ENCODE results near the gene FLNB. TPM values are rescaled to one million over a fixed set of nuclear protein-coding genes. Genes with fewer than 3 reads are reported as not detected.

FLNB gene
- total and polyA plus RNA-seq, 2 of the 13 experiments (the other 11 are each of a cell fraction or from before 2014, with no cell fraction given): 106 to 130 TPM

DNA sequence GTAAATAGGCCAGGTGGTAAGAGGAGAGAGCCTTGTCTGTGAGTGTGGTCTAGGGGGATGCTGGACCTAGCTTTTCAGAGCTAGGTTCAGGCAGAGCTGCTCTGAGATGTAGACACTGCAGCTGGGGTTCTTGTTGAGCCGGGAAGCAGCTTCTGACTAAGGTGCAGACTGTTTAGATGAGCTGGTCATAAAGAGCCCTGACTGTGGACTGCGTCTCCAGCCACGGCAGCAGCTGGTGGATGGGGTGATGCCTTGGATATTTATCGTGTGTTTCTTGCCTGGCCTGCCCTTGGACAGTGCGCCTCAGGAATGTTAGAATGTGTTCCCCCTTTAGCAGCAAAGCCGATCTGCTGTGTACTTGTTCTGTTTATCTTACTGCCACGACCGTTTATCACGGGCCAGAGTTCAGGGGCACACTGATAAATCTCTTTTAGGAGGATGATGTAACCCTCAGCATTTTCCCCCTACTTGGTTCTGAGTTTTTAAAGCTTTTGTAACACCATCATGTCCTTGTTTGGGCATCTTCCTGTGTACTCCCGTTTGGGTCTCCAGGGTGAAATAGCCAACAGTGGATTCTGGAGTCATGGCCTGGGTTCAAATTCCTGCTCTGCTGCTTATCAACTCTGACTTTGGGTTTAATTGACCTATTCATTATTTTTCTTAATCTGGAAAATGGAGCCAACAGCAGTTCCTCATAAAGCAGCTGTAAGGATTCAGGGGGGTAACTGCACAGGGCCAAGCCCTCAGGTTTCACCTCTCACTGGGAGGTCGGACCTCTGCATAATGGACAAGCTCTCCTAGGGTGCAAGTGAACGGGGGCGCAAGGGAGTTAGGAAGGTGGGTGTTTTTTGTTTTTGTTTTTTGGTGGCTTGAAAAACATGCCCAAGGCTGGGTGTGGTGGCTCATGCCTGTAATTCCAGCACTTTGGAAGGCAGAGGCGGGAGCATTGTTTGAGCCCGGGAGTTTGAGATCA lies 51.4 kb downstream of the FLNB start (continued):
- TF ChIP-seq ZNF788 (CRISPR knock-in tag; IDR thresholded peaks at IDR 0.05; ENCODE audit: borderline replicate concordance) (peak; percentile 94; the same call in 1 of the 2 replicates), ATF7 (IDR thresholded peaks at IDR 0.05) (peak; percentile 90), ATF7 (CRISPR knock-in tag; IDR thresholded peaks at IDR 0.05) (peak; percentile 96), SYNCRIP (IDR thresholded peaks at IDR 0.05; ENCODE audit: insufficient read depth, low read depth, low read length) (no peak), MLLT10 (CRISPR knock-in tag; IDR thresholded peaks at IDR 0.05) (no peak), KDM2A (CRISPR knock-in tag; IDR thresholded peaks at IDR 0.05; ENCODE audit: borderline replicate concordance, low read depth) (peak; percentile 43; the same call in 1 of the 2 replicates), ZFP82 (CRISPR knock-in tag; IDR thresholded peaks at IDR 0.05; ENCODE audit: borderline replicate concordance) (peak; percentile 75; the same call in 1 of the 2 replicates), STAT5B (CRISPR knock-in tag; IDR thresholded peaks at IDR 0.05) (no peak; the same call in 1 of the 2 replicates), ZNF333 (CRISPR knock-in tag; IDR thresholded peaks at IDR 0.05; ENCODE audit: borderline replicate concordance) (no peak), ZSCAN21 (CRISPR knock-in tag; IDR thresholded peaks at IDR 0.05; ENCODE audit: borderline replicate concordance) (peak; percentile 80; the same call in 1 of the 2 replicates), ZNF672 (CRISPR knock-in tag; IDR thresholded peaks at IDR 0.05) (no peak), ZFY (CRISPR knock-in tag; IDR thresholded peaks at IDR 0.05) (peak; percentile 50; the same call in 1 of the 2 replicates), HMG20B (CRISPR knock-in tag; conservative IDR thresholded peaks at IDR 0.05) (peak; percentile 96)
- TF ChIP-seq, protein P1, sequence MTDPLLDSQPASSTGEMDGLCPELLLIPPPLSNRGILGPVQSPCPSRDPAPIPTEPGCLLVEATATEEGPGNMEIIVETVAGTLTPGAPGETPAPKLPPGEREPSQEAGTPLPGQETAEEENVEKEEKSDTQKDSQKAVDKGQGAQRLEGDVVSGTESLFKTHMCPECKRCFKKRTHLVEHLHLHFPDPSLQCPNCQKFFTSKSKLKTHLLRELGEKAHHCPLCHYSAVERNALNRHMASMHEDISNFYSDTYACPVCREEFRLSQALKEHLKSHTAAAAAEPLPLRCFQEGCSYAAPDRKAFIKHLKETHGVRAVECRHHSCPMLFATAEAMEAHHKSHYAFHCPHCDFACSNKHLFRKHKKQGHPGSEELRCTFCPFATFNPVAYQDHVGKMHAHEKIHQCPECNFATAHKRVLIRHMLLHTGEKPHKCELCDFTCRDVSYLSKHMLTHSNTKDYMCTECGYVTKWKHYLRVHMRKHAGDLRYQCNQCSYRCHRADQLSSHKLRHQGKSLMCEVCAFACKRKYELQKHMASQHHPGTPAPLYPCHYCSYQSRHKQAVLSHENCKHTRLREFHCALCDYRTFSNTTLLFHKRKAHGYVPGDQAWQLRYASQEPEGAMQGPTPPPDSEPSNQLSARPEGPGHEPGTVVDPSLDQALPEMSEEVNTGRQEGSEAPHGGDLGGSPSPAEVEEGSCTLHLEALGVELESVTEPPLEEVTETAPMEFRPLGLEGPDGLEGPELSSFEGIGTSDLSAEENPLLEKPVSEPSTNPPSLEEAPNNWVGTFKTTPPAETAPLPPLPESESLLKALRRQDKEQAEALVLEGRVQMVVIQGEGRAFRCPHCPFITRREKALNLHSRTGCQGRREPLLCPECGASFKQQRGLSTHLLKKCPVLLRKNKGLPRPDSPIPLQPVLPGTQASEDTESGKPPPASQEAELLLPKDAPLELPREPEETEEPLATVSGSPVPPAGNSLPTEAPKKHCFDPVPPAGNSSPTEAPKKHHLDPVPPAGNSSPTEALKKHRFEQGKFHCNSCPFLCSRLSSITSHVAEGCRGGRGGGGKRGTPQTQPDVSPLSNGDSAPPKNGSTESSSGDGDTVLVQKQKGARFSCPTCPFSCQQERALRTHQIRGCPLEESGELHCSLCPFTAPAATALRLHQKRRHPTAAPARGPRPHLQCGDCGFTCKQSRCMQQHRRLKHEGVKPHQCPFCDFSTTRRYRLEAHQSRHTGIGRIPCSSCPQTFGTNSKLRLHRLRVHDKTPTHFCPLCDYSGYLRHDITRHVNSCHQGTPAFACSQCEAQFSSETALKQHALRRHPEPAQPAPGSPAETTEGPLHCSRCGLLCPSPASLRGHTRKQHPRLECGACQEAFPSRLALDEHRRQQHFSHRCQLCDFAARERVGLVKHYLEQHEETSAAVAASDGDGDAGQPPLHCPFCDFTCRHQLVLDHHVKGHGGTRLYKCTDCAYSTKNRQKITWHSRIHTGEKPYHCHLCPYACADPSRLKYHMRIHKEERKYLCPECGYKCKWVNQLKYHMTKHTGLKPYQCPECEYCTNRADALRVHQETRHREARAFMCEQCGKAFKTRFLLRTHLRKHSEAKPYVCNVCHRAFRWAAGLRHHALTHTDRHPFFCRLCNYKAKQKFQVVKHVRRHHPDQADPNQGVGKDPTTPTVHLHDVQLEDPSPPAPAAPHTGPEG (CRISPR knock-in tag; IDR thresholded peaks at IDR 0.05): 0 out of 2 replicates have a peak, but pooled peaks have one; percentile 45
- TF ChIP-seq, protein P2, sequence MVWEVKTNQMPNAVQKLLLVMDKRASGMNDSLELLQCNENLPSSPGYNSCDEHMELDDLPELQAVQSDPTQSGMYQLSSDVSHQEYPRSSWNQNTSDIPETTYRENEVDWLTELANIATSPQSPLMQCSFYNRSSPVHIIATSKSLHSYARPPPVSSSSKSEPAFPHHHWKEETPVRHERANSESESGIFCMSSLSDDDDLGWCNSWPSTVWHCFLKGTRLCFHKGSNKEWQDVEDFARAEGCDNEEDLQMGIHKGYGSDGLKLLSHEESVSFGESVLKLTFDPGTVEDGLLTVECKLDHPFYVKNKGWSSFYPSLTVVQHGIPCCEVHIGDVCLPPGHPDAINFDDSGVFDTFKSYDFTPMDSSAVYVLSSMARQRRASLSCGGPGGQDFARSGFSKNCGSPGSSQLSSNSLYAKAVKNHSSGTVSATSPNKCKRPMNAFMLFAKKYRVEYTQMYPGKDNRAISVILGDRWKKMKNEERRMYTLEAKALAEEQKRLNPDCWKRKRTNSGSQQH (CRISPR knock-in tag; IDR thresholded peaks at IDR 0.05; ENCODE audit: low read depth): peak; percentile 81; the same call in 1 of the 2 replicates
- TF ChIP-seq, protein P3, sequence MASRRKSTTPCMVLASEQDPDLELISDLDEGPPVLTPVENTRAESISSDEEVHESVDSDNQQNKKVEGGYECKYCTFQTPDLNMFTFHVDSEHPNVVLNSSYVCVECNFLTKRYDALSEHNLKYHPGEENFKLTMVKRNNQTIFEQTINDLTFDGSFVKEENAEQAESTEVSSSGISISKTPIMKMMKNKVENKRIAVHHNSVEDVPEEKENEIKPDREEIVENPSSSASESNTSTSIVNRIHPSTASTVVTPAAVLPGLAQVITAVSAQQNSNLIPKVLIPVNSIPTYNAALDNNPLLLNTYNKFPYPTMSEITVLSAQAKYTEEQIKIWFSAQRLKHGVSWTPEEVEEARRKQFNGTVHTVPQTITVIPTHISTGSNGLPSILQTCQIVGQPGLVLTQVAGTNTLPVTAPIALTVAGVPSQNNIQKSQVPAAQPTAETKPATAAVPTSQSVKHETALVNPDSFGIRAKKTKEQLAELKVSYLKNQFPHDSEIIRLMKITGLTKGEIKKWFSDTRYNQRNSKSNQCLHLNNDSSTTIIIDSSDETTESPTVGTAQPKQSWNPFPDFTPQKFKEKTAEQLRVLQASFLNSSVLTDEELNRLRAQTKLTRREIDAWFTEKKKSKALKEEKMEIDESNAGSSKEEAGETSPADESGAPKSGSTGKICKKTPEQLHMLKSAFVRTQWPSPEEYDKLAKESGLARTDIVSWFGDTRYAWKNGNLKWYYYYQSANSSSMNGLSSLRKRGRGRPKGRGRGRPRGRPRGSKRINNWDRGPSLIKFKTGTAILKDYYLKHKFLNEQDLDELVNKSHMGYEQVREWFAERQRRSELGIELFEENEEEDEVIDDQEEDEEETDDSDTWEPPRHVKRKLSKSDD (CRISPR knock-in tag; IDR thresholded peaks at IDR 0.05; ENCODE audit: low read depth): peak; percentile 93
